ENCODE measurements around the gene MAP6D1.

DNA sequence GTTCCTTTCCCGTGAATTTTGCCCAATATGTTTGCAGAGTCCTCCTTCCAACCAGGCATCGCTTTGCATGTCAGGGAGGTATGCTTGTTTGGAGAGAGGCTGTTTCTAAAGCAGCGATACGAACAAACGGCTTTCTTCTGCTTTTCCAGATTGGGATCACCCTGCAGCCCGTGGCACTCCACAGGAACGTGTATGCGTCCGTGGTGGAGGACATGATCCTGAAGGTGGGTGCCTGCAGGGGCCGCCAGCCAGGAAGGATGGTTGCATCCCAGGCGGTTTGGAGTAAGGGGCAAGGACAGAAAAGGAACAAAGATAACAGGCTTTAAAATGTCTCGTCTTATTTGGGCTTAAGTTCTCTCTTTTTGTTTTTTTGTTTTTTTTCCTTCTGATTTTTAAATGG, 17.5 kb downstream of the MAP6D1 start:
- no peak for TF ChIP-seq CTCF (IDR thresholded peaks at IDR 0.05)
- TF ChIP-seq EZH2 (IDR thresholded peaks at IDR 0.05; ENCODE audit: borderline replicate concordance, insufficient read depth, low read depth, low read length, poor library complexity, severe bottlenecking): no peak
